AG10803 (cell line): ENCODE measurements around the gene ANKRD9.
"Not testable (repeated sequence)": the region's sequence is repeated elsewhere in the genome, so short reads cannot be mapped to it uniquely, and the experiment has no call there.

Experiments
- DNase-seq: peaks from one replicate; pipeline ENCODE4 v3.0.0; 2010; ENCODE audit warnings: low read depth
- H3K4me3 ChIP-seq: 2 replicates; pipeline ENCODE4 v1.5.1; 2011; ENCODE audit warnings: mild to moderate bottlenecking, low read length, control low read depth
- TF ChIP-seq, protein P1 (sequence below): conservative IDR thresholded peaks from 2 replicates; pipeline ENCODE4 v1.5.1; 2011; ENCODE audit warnings: mild to moderate bottlenecking, low read length, control low read depth, inconsistent platforms

The ANKRD9 gene

DNA sequence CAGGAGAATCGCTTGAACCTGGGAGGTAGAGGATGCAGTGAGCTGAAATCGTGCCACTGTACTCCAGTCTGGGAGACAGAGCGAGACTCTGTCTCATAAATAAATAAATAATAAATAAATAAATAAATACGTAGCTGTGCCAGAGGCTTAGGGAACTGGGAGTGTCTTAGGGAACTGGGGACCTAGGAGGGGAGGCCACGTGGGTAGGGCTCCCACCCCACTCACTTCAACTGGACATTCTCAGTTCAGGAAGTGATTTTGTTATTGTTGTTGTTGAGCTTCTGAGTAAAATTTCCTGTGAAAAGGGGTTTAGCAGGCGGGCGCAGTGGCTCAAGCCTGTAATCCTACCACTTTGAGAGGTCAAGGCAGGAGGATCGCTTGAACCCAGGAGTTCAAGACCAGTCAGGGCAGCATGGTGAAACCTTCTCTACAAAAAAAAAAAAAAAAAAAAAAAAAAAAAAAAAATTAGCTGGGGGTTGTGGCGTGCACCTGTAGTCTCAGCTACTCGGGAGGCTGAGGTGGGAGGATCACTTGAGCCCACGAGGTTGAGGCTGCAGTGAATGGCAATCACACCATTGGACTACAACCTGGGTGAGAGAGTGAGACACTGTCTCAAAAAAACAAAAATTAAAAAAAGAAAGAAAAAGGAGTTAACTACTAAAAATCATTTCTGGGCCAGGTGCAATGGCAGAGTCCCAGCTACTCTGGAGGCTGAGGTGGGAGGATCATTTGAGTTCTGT, 19.0 kb upstream of the ANKRD9 start:
- H3K4me3 ChIP-seq = no peak overlapping the region
- TF ChIP-seq, protein P1, sequence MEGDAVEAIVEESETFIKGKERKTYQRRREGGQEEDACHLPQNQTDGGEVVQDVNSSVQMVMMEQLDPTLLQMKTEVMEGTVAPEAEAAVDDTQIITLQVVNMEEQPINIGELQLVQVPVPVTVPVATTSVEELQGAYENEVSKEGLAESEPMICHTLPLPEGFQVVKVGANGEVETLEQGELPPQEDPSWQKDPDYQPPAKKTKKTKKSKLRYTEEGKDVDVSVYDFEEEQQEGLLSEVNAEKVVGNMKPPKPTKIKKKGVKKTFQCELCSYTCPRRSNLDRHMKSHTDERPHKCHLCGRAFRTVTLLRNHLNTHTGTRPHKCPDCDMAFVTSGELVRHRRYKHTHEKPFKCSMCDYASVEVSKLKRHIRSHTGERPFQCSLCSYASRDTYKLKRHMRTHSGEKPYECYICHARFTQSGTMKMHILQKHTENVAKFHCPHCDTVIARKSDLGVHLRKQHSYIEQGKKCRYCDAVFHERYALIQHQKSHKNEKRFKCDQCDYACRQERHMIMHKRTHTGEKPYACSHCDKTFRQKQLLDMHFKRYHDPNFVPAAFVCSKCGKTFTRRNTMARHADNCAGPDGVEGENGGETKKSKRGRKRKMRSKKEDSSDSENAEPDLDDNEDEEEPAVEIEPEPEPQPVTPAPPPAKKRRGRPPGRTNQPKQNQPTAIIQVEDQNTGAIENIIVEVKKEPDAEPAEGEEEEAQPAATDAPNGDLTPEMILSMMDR = no peak
- no peak for DNase-seq

DNA sequence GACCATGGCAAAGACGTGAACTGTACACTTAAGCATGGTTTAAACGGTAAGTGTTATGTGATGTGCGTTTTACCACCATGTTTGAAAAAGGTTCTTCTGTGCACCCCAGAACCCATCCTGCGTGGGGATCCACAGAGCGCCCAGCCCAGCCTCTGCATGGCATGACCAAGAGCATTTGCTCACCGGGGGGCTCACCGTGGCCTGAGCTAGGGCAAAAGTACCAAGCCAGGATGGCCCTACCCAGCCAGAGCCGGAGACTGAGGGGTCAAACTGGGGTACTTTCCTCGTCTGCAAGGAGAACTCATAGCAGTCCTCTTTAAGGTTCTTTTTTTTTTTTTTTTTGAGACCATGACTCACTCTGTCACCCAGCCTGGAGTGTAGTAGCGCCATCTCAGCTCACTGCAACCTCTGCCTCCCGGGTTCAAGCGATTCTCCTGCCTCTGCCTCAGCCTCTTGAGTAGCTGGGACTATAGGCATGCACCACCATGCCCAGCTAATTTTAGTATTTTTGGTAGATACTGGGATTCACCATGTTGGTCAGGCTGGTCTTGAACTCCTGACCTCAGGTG, 16.4 kb upstream of the ANKRD9 start:
- no peak for DNase-seq
- TF ChIP-seq, protein P1 = no peak
- no peak overlapping the region for H3K4me3 ChIP-seq

DNA sequence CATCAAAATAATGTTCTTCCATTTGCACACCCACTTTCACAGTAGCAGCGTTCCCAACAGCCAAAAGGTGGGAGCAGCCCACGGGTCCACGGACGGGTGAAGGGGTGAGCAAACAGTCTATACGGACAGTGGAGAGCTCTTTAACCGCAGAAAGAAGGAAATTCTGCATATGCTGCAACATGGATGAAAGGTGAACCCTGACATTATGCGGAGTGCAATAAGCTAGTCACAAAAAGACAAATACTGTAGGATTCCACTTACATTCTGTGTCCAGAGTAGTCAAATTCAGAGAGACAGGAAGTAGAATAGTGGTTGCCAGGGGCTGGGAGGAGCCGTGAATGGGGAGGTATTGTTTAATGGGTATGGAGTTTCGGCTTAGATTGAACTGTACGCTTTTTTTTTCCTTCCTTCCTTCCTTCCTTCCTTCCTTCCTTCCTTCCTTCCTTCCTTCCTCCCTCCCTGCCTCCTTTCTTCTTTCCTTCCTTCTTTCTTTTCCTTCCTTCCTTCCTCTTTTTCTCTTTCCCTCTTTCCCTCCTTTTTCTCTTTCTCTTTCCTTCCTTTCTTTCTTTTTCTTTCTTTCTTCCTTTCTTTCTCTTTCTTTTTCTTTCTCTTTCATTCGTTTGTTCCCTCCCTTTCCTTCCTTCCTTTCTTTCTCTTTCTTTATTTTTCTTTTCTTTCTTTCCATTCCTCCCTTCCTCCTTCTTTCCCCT, 15.8 kb upstream of the ANKRD9 start:
- H3K4me3 ChIP-seq = peak overlapping the region; percentile 90
- TF ChIP-seq, protein P1 = no peak
- peak; percentile 58 for DNase-seq

DNA sequence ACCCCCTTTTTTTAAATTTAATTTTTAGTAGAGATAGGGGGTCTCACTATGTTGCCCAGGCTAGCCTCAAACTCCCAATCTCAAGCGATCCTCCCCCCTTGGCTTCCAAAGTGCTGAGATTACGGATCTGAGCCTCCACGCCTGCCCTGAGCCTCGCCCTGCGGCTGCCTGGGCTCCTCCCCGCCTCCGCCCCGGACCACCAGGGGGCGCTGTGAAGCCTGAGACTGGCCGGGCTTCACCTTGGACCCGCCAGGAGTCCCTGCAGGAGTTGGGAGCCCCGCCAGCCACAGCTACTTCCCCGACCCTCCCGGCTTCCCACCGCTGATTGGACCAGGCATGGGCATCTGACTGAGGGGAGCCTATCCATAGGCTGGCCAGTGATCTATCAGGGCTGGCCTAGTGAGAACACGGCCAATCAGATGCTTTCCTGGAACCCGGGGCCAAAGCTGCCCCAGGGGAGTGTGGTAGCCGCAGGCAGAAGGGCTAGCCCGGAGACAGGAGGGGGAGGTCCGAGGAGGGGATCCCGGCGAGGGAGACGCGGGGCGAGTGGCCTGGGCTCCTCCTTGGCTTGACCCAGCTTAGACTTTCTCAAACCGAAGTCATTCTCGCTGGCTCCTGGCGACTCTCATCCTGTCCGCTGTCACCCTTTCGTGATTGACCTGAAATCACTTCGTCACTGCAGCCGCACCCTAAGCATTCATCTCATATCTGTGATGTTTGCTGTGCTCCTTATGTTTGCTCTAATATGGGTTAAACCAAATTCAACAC, 15.1 kb upstream of the ANKRD9 start:
- TF ChIP-seq, protein P1 = peak; percentile 90
- peak; percentile 98 for DNase-seq
- H3K4me3 ChIP-seq = peak overlapping the region; percentile 90

DNA sequence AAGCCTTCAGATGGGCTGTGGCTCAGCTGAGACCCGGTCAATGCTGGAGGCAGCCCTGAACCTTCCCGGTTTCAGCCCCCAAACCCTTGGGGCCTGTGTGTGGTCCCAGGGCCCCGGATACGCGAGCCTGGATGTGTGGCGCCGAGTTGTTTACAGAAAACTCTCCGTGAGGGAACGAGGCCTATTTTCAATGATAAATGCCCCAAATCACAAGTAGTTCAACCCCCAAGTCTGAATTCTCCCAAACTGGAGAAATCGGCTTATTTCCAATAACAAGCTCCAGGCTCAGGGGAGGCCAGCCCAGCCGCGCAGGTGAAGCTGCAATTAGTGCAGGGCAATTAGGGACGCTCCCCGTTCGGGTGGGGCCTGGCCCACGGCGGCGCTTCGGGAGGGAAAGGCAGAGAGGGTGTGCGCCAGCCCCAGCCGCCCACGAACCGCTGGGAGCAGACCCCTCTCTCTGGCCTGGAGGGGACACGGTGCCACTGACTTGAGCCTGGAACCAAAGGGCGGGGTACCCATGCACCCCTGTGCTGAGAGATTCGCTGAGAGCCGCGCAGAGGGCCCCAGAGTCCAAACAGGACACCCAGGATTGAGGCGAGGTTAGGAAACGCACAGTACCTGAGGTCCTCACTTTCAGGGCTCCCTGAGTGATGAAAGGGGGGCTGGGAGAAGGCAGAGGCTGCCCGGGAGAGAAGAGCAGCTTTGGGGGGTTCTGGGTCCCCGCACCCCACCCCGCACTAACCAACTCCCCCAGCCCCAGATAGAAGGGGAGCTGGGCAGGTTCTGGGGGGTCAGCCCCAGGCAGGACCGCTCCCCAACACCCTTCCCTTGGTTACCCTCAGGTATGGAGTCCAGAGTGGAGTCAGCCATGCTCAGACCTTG, 14.2 kb upstream of the ANKRD9 start:
- H3K4me3 ChIP-seq = peak overlapping the region; percentile 46

DNA sequence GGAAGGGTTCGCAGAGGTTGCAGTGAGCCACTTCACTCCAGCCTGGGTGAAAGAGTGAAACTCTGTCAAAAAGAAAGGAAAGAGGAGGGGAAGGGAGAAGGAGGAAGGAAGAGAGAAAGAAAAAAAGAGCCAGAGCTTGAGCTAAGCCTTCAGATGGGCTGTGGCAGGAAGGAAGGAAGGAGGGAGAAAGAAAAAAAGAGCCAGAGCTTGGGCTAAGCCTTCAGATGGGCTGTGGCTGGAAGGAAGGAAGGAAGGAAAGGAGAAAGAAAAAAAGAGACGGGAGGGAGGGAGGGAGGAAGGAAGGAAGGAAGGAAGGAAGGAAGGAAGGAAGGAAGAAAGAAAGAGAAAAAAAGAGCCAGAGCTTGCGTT, 13.6 kb upstream of the ANKRD9 start:
- DNase-seq = no peak
- TF ChIP-seq, protein P1 = no peak
- H3K4me3 ChIP-seq = no peak overlapping the region

More for the DNA sequence above, 14.2 kb upstream of the ANKRD9 start:
- no peak for DNase-seq
- TF ChIP-seq, protein P1 = no peak

DNA sequence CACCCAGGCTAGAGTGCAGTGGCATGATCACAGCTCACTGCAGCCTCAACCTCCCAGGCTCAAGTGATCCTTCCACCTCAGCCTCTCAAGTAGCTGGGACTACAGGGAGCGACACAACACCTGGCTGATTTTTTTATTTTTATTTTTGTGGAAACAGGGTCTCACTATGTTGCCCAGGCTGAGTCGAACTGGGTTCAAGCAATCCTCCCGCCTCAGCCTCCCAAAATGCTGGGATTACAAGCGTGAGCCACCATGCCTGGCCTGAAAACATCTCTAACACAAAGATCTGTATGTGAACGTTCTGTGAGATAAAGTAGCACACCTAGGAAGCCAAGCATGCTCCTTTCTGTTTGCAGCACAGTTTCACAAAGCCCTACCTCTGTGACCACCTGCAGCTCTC, 10.1 kb upstream of the ANKRD9 start:
- not testable (repeated sequence) for DNase-seq, H3K4me3 ChIP-seq
